Skeletal muscle tissue (tissue), 4 donors: Measurements from ENCODE around the gene CAPN11. TPM values are rescaled to one million over a fixed set of nuclear protein-coding genes. Genes with fewer than 3 reads are reported as not detected.

ENCODE experiments used
- H3K27ac ChIP-seq: one replicate; pipeline ENCODE4 v1.7.0; 2013; ENCODE audit warnings: mild to moderate bottlenecking, low read depth, low read length, inconsistent platforms
- H3K27me3 ChIP-seq, 3 donors: one replicate each; pipeline ENCODE4 v1.7.0; 2013; ENCODE audit warnings: low read length in 3 of 3; ENCODE audit not compliant: control insufficient read depth in 3 of 3, insufficient read depth in 3 of 3
- H3K36me3 ChIP-seq, 3 donors: one replicate each; pipeline ENCODE4 v1.7.0; 2013; ENCODE audit warnings: low read length in 3 of 3; ENCODE audit not compliant: control insufficient read depth in 3 of 3, insufficient read depth in 3 of 3
- H3K4me1 ChIP-seq, 3 donors: one replicate each; pipeline ENCODE4 v1.7.0; 2013; ENCODE audit warnings: low read length in 3 of 3, mild to moderate bottlenecking in 3 of 3; ENCODE audit not compliant: control insufficient read depth in 3 of 3, insufficient read depth in 3 of 3
- H3K4me3 ChIP-seq, 3 donors: one replicate each; pipeline ENCODE4 v1.7.0; 2013; ENCODE audit warnings: low read length in 3 of 3
- H3K9ac ChIP-seq, 3 donors: one replicate each; pipeline ENCODE4 v1.7.0; 2013; ENCODE audit warnings: low read length in 3 of 3, mild to moderate bottlenecking in 3 of 3, moderate library complexity in 2 of 3, low read depth in 1 of 3
- H3K9me3 ChIP-seq, 3 donors: one replicate each; pipeline ENCODE4 v1.7.0; 2013; ENCODE audit warnings: low read length in 3 of 3; ENCODE audit not compliant: control insufficient read depth in 3 of 3
- total RNA-seq: library from RNA; depleted of rRNA; stranded (reverse); fragments of >200 nt; gene quantifications from one replicate; pipeline ENCODE4 v1.2.3, GENCODE V29; 2014
- donor health status: Osteomylitis.

The CAPN11 gene
- total RNA-seq, result 0.52 TPM

GRCh38 chr6:44158770-44159228, at the start of gene CAPN11:
Gene CAPN11, plus strand, starts transcription at chr6:44158820. Its CDS starts 29 bp downstream, at chr6:44158849.
- no peak within 1 kb of the TSS for H3K27ac ChIP-seq
- peaks cover 0 to 4% (median 3%) of the 10 kb centered on the region in 3 donors for H3K27me3 ChIP-seq
- H3K4me1 ChIP-seq, result peaks cover 0 to 4% (median 0%) of the 10 kb centered on the region in 3 donors
- peaks cover 3 to 4% (median 4%) of the 10 kb centered on the region in 3 donors for H3K36me3 ChIP-seq
- H3K4me3 ChIP-seq, result no peak within 1 kb of the TSS
- no peaks in the 10 kb centered on the region for H3K9me3 ChIP-seq
- H3K9ac ChIP-seq, result no peak within 1 kb of the TSS

GRCh38 chr6:44109212-44109611, 49.4 kb upstream of the CAPN11 start:
- H3K36me3 ChIP-seq, result peaks cover 26 to 34% (median 27%) of the 10 kb centered on the region in 3 donors
- peaks cover 75 to 89% (median 88%) of the 10 kb centered on the region in 3 donors for H3K4me1 ChIP-seq
- H3K9me3 ChIP-seq, result no peaks in the 10 kb centered on the region
- H3K27ac ChIP-seq, result peak overlapping the region; percentile 95
- no peaks in the 10 kb centered on the region for H3K27me3 ChIP-seq
- peak overlapping the region in 2 of 3 donors; percentile 52 to 58 for H3K4me3 ChIP-seq
- peak overlapping the region; percentile 52 to 83 (median 64) for H3K9ac ChIP-seq

DNA sequence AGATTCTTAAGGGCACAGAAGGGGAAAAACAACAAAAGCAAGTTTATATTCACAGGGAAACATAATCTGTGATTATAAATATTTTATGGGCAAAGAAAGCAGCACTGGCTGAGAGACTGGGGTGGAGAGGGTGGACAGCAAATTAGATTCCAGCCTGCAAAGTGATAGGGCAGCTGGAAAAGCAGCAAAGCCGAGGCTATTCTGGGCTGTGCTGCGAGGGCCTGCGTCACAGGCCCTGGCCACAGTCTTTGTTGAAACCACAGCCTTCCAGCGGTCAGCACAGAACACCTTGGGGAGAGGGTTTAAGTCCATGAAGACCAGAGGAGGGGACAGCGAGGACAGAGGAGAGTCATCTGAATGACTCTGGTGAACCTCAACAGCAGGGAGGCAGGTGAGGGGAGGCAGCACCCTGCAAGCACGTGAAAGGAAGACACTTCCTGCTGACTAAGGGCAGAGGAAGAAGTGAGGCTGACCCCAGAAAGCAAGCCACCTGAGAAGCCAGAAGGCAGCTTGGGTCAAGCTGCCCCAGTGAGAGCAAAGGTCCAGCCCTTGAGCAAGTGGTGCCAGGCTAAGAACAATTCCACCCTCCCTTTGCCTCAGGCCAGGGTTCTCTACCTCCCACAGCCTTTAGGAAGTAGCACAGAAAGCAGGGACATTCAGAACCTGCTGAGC, 48.5 kb upstream of the CAPN11 start:
- H3K9me3 ChIP-seq, result no peaks in the 10 kb centered on the region
- H3K9ac ChIP-seq, result peak overlapping the region; percentile 52 to 83 (median 64)
- no peaks in the 10 kb centered on the region for H3K27me3 ChIP-seq
- H3K4me3 ChIP-seq, result peak overlapping the region; percentile 20 to 67 (median 52)
- peaks cover 24 to 34% (median 30%) of the 10 kb centered on the region in 3 donors for H3K36me3 ChIP-seq
- peak overlapping the region; percentile 95 for H3K27ac ChIP-seq
- H3K4me1 ChIP-seq, result peaks cover 66 to 82% (median 80%) of the 10 kb centered on the region in 3 donors

GRCh38 chr6:44110966-44111365, 47.7 kb upstream of the CAPN11 start:
- peaks cover 66 to 82% (median 80%) of the 10 kb centered on the region in 3 donors for H3K4me1 ChIP-seq
- H3K36me3 ChIP-seq, result peaks cover 25 to 34% (median 30%) of the 10 kb centered on the region in 3 donors
- peak overlapping the region in 1 of 3 donors; percentile 83 for H3K9ac ChIP-seq
- no peaks in the 10 kb centered on the region for H3K9me3 ChIP-seq
- peak overlapping the region in 1 of 3 donors; percentile 67 for H3K4me3 ChIP-seq
- peak overlapping the region; percentile 95 for H3K27ac ChIP-seq
- no peaks in the 10 kb centered on the region for H3K27me3 ChIP-seq

DNA sequence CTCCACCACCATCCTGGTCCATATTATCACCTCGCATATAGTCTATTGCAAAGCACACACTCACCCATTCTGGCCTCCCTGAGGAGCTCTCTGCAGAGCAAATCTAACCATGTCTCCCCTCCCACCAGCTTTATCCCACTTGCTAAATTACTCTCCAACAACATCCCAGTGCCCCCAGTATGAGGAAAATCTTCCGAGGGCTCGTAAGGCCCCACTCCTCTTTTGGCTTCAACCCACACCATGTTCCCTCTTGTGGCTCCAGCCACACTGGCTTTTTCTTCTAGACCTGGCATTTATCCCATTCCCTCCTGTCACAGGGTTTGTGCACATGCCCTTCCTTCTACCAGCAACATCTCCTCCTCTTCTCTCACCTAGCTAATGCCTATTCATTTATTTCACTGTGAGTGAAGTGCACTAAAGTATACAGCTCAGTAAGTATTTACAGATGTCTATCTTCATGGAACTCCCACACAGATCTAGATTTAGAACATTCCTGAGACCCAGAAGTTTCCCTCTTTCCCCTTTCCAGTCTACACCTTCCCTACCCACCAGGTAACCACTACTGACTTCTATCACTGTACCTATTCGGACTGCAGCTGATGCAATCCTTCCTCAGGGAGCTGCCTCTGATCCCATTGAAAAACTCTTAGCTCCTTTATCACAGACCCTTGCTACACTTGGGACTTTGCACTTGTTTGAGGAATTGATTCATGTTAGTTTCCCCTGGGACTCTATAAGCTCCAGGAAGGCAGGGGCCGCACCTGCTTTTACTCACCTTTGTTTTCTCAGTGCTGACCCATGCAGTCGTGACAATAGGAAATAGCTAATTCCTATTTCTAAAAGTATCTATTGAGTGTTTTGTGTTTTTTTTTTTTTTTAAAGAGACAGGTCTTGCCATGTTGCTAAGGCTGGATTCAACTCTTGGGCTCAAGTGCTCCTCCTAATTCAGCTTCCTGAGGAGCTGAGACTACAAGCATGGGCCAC, 46.9 kb upstream of the CAPN11 start:
- peaks cover 65 to 81% (median 80%) of the 10 kb centered on the region in 3 donors for H3K4me1 ChIP-seq
- H3K27me3 ChIP-seq, result no peaks in the 10 kb centered on the region
- no peaks in the 10 kb centered on the region for H3K9me3 ChIP-seq
- peak overlapping the region in 1 of 3 donors; percentile 28 for H3K9ac ChIP-seq
- H3K36me3 ChIP-seq, result peaks cover 25 to 34% (median 28%) of the 10 kb centered on the region in 3 donors
- no peak overlapping the region for H3K4me3 ChIP-seq
- H3K27ac ChIP-seq, result peak overlapping the region; percentile 95

- Histone ChIP-seq H3K27me3 (no peaks in the 10 kb centered on the region), H3K27ac (peak overlapping the region; percentile 34), H3K9ac (peak overlapping the region in 1 of 3 donors; percentile 17), H3K9me3 (no peaks in the 10 kb centered on the region), H3K4me3 (no peak overlapping the region), H3K36me3 (peaks cover 25 to 34% (median 25%) of the 10 kb centered on the region in 3 donors), H3K4me1 (peaks cover 69 to 85% (median 84%) of the 10 kb centered on the region in 3 donors)
Observed at GRCh38 chr6:44113414-44113813, 45.2 kb upstream of the CAPN11 start.

GRCh38 chr6:44115866-44116265, 42.8 kb upstream of the CAPN11 start:
- Histone ChIP-seq H3K9me3 (no peaks in the 10 kb centered on the region), H3K4me1 (peaks cover 67 to 83% (median 83%) of the 10 kb centered on the region in 3 donors), H3K9ac (peak overlapping the region in 1 of 3 donors; percentile 40), H3K36me3 (peaks cover 25 to 28% (median 25%) of the 10 kb centered on the region in 3 donors), H3K27ac (peak overlapping the region; percentile 78), H3K27me3 (no peaks in the 10 kb centered on the region), H3K4me3 (peak overlapping the region in 1 of 3 donors; percentile 33)

DNA sequence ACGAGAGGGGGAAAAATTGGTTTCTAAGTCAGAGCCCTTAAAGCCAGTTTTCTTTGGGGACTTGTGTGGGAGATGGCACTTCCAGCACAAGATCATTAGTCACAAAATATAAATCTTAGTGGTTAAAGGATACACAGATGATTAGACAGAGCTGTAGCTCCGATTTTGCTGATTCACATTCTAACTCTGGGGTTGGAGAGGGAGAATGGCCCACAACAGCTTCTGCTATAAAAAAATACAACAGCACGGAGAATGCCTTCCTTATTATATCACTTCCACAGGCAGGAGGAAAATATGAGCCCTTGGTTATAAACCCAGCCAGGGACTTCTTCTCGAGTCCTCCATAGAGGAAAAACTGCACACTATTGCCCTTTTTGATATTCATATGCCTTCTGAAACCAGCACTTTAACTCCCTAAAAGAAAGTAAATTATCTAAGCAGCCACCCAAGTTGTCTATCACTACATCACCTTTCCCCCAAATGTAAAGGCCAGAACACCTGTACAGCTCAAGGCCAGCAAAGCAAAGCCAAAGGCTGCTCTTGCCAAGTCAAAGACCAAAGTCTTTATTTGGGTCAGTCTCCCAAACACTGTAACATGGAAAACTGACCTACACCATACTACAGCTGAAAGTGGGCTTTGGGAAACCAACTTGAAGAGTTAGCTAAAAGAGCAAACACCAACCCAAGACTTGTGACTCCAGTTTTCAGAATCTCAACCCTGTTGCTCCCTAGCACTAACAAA, 41.8 kb upstream of the CAPN11 start:
- Histone ChIP-seq H3K27me3 (no peaks in the 10 kb centered on the region), H3K9ac (peak overlapping the region; percentile 40 to 52 (median 48)), H3K4me3 (peak overlapping the region in 2 of 3 donors; percentile 4 to 11), H3K4me1 (peaks cover 64 to 83% (median 82%) of the 10 kb centered on the region in 3 donors), H3K36me3 (peaks cover 19 to 22% (median 20%) of the 10 kb centered on the region in 3 donors), H3K27ac (peak overlapping the region; percentile 78), H3K9me3 (no peaks in the 10 kb centered on the region)
